ENCODE data around the gene RAI1.

The RAI1 gene

GRCh38 chr17:17832032-17832363 is 150.7 kb downstream of the RAI1 start:
- TF ChIP-seq CTCF (IDR thresholded peaks at IDR 0.05; ENCODE audit: low read depth, low read length): no peak
- no peak overlapping the region for H3K4me3 ChIP-seq (ENCODE audit: low read depth, low read length)

GRCh38 chr17:17833658-17834357 is 152.6 kb downstream of the RAI1 start:
- H3K4me3 ChIP-seq (ENCODE audit: low read depth, low read length): no peak overlapping the region
- no peak for TF ChIP-seq CTCF (IDR thresholded peaks at IDR 0.05; ENCODE audit: low read depth, low read length)

- TF ChIP-seq CTCF (IDR thresholded peaks at IDR 0.05; ENCODE audit: low read depth, low read length): no peak
- no peak overlapping the region; the same call in 1 of the 2 replicates for H3K4me3 ChIP-seq (ENCODE audit: low read depth, low read length)
Measured at GRCh38 chr17:17834974-17835373, 153.7 kb downstream of the RAI1 start.

GRCh38 chr17:17835415-17836249 is 154.4 kb downstream of the RAI1 start:
- no peak for TF ChIP-seq CTCF (IDR thresholded peaks at IDR 0.05; ENCODE audit: low read depth, low read length)
- H3K4me3 ChIP-seq (ENCODE audit: low read depth, low read length): peak overlapping the region; percentile 77

GRCh38 chr17:17836250-17836817 is 155.1 kb downstream of the RAI1 start:
- TF ChIP-seq CTCF (IDR thresholded peaks at IDR 0.05; ENCODE audit: low read depth, low read length): no peak
- peak overlapping the region; percentile 77 for H3K4me3 ChIP-seq (ENCODE audit: low read depth, low read length)

GRCh38 chr17:17836818-17837379 is 155.6 kb downstream of the RAI1 start, which contains the start of gene SREBF1:
SREBF1 (minus strand) TSS chr17:17836986; CDS start chr17:17836817, 169 bp downstream.
- no peak for TF ChIP-seq CTCF (IDR thresholded peaks at IDR 0.05; ENCODE audit: low read depth, low read length)
- peak within 1 kb of the TSS; percentile 77 for H3K4me3 ChIP-seq (ENCODE audit: low read depth, low read length)
